ENCODE data around the gene SMARCAD1. TPM values are rescaled to one million over a fixed set of nuclear protein-coding genes. Genes with fewer than 3 reads are reported as not detected.

SMARCAD1 gene
- total and polyA plus RNA-seq, 2 of the 8 experiments (the other 6 are each of a cell fraction or from before 2014, with no cell fraction given) = 24.1 to 59.4 TPM

Other genes with a start within 250 kb of the SMARCAD1 start
- gene HPGDS, start 135.0 kb downstream of the SMARCAD1 start, total RNA-seq (2021; fragmentation: NEBNext Ultra II Directional; extraction: Animal tissue kit (Norgen Biotek cat#: 25700)) = not detected in 2 replicates
- not detected in 2 replicates for gene HPGDS, start 135.0 kb downstream of the SMARCAD1 start, polyA plus RNA-seq (2011; rRNA removed)
- gene PDLIM5, start 244.1 kb downstream of the SMARCAD1 start, total RNA-seq (2021; fragmentation: NEBNext Ultra II Directional; extraction: Animal tissue kit (Norgen Biotek cat#: 25700)) = 58.9 and 62.1 TPM in 2 replicates
- gene PDLIM5, start 244.1 kb downstream of the SMARCAD1 start, polyA plus RNA-seq (2011; rRNA removed) = 28.6 and 37.3 TPM in 2 replicates

Measured in H1 (cell line).